Stimulated activated CD8-positive, alpha-beta memory T cell treated with anti-CD3 and anti-CD28 coated beads, Interleukin-2, amount 100 ng/mL, for 48 hours (primary cell): ENCODE data around the gene WDFY4.
"Not testable (repeated sequence)": the region's sequence is repeated elsewhere in the genome, so short reads cannot be mapped to it uniquely, and the experiment has no call there.

Experiments used
- DNase-seq, 2 donors: peaks; one replicate each; pipeline ENCODE4 v3.0.0-alpha.2; 2020; ENCODE audit warnings: low read depth in 2 of 2

WDFY4 gene, protein sequence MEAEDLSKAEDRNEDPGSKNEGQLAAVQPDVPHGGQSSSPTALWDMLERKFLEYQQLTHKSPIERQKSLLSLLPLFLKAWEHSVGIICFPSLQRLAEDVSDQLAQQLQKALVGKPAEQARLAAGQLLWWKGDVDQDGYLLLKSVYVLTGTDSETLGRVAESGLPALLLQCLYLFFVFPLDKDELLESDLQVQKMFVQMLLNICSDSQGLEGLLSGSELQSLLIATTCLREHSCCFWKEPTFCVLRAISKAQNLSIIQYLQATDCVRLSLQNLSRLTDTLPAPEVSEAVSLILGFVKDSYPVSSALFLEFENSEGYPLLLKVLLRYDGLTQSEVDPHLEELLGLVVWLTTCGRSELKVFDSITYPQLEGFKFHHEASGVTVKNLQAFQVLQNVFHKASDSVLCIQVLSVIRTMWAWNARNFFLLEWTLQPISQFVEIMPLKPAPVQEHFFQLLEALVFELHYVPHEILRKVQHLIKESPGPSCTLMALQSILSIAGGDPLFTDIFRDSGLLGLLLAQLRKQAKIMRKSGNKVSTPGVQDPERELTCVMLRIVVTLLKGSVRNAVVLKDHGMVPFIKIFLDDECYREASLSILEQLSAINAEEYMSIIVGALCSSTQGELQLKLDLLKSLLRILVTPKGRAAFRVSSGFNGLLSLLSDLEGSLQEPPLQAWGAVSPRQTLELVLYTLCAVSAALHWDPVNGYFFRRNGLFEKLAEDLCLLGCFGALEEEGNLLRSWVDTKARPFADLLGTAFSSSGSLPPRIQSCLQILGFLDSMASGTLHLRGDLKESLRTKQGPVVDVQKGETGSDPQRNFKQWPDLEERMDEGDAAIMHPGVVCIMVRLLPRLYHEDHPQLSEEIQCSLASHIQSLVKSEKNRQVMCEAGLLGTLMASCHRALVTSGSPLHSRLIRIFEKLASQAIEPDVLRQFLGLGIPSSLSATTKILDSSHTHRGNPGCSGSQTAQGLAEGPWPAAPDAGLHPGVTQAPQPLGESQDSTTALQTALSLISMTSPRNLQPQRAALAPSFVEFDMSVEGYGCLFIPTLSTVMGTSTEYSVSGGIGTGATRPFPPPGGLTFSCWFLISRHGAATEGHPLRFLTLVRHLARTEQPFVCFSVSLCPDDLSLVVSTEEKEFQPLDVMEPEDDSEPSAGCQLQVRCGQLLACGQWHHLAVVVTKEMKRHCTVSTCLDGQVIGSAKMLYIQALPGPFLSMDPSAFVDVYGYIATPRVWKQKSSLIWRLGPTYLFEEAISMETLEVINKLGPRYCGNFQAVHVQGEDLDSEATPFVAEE (N-terminal part only)

DNA sequence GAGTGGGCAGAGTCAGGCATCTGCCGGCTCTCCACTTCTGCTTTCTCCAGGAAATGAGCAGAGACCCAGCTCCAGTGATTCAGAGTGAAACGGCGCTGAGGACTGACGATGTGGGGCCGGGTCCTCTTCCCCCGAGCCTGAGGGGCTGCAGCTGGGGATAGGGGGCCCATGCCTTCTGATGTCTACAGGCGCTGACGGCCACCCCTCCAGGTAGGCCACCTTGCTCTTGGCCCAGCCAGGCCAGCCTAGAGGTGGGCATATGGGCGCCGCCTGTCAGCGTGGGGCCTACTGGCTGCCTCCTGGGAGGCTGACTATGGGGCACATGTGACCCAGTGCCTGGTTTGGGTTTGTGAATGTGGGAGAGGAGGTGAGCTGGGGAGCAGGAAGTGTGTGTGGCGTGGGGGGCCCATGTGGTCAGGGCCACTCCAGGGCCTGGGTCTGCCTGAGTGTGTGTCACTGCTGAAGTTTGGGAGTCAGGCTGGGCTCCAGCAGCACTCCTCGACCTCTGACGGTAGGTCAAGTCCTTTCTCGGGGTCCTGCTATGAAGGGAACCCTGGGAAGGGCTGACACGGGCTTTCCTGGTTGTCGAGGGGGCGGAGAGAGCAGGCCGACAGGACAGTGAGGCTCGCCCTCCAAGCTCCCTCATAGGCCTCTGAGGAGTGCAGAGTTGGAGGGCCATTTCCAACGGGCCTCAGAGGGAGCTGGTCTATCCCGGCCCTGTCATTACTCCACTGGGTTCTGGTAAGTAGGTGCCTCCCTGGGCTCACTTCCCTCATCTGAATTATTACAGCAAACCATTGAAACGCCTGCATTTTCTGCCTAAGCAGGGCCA lies at the start of gene WDFY4:
Gene WDFY4 (plus strand): TSS at position 82 of the 832 bp plus-strand sequence. CDS start 24,860 bp downstream, outside the sequence.
- no peak for DNase-seq

DNA sequence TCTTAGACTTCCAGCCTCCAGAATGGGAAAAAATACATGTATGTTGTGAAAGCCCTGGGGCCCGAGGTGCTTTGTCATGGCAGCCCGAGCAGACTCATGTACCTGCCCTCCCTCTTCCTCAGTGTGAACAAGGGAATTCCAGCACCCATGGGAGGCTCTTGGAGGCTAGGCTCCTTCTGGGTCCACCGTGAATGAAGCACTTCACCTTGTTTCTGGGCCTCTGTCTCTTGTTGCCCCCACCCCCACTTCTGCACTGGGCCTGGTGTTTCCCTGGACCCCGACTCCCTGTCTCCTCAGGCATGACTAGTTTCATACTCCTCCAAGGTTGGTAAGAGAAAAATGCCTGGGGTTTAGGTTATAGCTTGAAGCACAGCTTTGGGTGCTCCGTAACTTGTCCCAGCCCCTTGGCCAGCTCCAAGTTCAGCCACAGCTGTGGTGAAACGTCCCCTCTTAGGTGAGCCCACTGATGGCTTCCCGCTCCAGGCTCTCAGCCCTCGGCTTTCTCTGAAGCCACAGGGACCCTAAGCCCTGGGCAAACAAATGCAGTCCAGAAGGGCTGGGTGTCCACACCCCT lies 49.6 kb upstream of the WDFY4 start:
- no peak for DNase-seq

DNA sequence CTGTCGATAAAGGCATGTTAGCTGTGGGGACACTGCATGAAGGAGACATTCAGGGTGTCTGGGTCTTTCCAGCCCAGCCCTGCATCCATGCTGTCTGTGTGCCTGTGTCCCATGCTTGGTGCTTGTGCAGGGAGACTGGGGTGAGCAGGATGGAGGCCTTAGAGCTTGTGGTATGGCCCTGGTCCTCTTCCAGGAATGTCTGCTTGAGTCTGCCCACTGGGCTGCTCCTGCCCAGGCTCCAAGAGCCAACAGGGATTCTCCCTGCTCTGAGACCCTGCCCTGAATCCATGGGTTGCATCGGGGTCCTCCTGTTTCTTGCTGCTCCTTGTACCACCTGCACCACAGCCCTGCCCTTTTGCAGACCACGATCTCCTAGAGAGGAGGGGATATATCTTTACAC lies 48.4 kb upstream of the WDFY4 start:
- no peak for DNase-seq

DNA sequence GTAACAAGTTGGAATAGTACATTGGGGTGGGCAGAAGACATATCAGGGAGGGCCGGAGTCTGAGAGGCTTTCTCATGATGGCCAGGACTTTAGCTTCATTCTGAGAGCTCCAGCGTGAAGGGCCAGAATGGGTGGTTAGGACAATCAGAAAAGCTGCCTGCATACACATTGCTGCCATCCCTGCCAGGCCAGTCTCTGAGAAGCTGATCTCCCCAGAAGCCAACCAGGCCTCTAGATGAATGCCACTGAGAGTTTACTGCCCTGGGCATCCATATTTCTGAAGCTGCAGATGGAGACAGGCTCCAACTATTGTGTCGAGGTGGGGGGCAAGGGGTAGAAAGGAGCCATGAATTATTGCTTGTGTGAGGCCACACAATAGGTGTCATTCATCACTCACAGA lies 47.8 kb upstream of the WDFY4 start:
- DNase-seq = no peak

DNA sequence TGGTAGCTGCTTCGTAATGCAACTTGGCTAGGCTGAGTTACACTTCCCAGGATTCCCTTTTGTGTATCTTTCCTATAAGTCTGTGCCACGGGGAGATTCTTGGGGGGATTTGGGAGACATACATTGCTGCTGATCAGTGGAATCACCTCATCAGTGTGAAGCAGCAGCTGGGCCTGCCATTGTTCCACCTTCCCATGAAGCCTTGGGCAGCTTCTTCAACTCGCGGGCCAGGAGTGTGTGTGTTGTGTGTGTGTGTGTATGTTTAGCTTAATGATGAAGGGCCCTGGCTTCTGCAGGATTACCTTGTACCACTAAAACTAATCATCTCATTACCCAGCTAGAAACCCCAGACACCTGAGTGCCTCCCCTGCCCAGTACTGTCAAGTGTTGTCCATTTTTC lies 46.5 kb upstream of the WDFY4 start:
- DNase-seq = no peak

DNA sequence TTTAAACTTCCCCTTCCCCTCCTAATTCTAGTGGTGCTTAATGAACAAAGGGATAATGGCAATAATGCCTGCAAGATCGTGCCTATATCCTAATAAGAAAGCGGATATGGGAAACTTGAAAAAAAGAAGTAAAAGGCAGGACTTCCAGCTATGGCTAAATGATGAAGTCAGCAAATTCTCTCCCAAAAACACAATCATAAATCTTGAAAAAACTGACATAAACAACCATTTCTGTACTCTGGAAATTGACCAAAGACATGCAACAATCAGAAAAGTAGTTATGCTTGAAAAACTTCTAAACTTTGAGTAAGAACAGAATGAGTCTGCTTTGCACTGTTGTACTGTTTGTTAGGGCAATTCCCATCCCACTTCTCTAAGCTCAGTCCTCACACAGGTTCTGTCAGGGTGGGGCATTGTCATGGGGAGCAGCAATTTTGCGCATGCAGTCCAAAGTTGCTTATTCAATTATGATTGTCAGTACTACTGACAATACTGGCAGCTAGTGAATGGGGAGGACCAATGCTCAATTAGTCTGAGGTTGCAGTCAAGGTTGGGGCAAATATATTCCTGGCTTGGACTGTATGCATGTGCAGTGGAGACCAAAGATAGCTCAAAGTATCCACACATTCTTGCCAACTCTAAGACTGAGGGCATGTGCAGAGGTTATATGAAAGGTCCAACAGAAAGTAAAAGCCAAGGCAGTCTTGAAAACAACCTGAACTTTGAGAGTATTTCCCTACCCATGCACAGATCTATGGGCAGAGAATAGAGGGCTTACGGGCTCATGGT lies 45.7 kb upstream of the WDFY4 start:
- DNase-seq = no peak

DNA sequence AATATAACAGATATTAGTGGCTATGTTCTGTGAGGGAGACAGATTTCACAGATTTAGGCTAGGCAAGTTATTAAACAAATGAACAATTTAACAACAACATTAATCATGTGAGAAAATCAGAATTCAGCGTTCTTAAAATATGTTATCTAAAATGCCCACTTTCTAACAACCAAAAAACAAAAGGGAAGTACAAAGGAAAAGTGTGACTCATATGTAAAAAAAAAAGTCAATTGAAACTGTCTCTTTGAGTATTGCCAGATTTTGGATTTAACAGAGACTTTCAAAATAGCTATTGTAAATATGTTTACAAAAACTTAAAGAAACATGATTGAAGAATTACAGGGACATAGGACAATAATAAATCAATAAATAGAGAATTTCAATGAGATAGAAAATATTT lies 45.0 kb upstream of the WDFY4 start:
- no peak for DNase-seq

DNA sequence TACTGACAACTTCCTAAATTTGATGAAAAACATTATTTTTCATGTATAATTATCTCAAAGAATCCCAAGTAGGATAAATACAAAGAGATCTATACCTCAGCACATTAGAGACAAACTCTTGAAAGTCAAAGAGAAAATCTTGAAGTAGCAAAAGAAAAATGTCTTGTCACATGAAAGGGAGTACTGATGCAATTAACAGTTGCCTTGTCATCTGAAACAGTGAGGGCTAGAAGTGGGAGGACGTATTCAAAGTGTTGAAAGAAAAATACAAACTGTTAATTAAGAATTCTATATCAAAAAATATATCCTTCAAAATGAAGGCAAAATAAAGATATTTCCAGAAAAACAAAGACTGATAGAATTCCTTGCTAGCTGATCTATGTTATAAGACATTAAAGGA lies 44.3 kb upstream of the WDFY4 start:
- no peak for DNase-seq

DNA sequence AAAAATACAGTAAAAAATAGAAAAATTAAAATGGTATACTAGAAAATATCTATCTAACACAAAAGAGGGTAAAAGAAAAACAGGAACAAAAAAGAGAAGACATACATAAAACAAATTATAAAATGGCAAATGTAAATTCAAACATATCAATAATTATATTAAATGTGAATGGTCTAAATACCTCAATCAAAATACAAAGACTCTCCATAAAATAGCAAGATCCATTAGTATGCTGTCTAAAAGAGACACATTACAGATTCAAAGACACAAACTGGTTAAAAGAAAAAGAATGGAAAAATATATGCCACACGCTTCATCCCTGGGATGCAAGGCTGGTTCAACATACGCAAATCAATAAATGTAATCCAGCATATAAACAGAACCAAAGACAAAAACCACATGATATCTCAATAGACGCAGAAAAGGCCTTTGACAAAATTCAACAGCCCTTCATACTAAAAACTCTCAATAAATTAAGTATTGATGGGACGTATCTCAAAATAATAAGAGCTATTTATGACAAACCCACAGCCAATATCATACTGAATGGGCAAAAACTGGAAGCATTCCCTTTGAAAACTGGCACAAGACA lies 43.5 kb upstream of the WDFY4 start:
- DNase-seq = not testable (repeated sequence)

DNA sequence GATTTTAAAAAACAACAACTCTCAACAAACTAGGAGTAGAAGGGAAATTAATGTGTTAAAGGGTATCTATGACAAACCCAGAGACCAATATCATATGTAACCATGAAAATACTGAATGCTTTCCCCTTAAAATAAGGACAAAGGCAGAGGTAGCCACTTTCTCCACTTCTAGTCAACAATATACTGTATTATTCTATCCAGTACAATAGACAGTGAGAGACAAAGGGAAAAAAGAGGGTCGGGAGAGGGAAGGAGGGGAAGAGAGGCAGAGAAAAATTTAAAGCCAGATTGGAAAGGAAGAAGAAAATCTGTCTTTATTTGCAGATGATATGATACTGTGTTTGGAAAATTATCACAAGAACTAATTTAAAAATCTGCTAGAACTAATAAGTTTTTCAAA lies 39.1 kb upstream of the WDFY4 start:
- no peak for DNase-seq

DNA sequence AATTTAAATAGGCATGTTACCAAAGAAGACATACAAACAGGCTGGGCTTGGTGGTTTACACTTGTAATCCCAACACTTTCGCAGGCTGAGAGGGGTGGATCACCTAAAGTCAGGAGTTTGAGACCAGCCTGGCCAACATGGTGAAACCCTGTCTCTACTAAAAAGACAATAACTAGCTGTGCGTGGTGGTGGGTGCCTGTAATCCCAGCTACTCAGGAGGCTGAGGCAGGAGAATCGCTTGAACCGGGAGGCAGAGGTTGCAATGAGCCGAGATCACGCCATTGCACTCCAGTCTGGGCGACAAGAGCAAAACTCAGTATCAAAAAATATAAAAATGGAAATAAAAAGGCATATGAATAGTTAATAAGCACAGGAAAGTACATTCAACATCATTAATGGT lies 37.6 kb upstream of the WDFY4 start:
- DNase-seq = not testable (repeated sequence)

DNA sequence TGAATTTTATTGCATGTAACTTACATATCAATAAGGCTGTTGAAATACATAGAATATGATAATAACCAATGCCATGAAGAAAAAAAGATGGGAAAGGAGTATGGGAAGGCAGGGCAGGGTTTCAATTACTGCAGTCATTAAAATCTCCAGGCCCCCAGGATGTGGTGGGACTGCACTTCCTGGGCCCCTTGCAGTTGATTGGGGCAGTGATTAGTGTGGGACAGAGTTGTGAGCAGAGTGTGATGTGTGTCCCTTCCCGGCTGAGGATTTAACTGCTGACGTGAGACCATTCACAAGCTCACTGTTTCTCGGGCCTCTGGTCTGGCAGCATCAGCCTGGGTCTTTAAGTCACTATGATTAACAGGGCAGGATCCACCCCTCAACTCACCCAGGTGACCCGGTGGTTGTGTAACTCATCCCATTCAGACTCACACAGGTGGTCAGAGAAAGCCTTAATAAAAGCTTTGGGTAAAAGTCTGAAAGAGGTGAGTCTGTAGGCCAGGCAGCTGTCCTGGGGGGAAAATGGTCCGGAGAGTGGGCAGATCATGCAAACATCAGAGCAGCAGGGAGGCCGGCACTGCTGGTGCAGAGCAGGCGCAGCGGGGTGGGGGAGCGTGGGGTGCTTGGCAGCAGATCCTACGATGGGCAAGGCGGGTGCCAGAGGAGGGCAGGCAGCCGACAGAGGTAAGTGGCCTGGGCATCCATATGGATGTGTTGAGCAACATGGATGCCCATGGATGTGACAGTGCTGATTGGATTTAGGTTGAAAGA lies 36.3 kb upstream of the WDFY4 start:
- no peak for DNase-seq

DNA sequence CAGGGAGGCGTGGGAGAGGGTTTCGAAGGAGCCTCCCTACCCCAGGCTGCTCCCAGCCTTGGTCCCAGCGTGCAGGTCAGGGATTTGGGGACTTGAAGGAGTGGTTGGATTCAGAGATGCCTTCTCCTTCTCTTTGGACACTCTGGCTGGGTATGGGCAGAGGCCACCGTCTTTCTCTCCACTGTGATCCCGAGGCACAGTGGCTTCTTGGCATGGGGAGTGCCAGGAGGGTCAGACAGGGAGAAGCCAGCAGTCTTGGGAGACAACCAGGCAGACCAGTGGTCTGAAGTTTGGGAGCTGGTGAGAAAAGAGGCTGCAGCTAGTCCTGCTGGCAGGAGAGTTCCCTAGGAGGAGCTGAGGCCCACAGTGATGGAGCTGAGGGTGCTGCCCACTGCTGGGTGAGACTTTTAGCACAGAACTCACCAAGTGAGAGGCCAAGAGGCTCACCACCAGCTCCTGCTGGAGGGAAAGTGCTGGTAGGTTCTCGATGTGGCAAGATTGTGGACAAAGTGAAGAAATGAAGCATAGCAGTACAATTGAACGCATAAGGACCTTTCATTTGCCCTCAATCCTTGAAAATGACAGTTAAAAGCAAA lies 35.2 kb upstream of the WDFY4 start:
- no peak for DNase-seq

DNA sequence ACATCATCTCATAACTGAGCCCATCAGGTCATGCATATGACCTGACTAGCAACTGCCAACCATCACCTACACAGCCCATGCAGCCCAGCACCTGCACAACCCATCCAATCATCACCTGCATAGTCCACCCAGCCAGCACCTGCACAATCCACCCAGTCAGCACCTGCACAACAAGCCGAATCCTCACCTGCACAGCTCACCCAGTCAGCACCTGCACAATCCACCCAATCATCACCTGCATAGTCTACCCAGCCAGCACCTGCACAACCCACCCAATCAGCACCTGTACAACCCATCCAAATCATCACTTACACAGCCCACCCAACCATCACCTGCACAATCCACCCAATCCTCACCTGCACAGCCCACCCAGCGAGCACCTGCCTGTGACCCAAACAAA lies 33.4 kb upstream of the WDFY4 start:
- no peak for DNase-seq

DNA sequence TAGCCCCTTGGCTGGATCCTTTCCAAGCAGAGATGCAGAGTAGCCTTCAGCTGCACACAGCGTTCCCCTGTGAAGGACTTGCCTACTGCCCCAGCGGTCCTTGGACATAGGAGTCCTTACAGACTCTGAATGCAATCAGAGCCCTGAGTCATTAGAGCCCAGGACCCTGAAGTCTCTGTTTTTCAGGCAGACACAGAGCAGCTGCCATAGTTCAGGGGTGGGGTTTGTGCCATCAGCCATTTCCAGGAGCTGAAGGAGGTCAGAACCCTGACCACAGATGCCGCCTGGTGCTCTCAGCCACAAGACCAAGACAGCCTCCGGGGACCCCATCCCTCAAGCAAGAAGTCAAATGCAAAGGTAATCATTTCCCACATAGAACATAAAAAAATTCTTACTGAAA lies 32.8 kb upstream of the WDFY4 start:
- DNase-seq = no peak

DNA sequence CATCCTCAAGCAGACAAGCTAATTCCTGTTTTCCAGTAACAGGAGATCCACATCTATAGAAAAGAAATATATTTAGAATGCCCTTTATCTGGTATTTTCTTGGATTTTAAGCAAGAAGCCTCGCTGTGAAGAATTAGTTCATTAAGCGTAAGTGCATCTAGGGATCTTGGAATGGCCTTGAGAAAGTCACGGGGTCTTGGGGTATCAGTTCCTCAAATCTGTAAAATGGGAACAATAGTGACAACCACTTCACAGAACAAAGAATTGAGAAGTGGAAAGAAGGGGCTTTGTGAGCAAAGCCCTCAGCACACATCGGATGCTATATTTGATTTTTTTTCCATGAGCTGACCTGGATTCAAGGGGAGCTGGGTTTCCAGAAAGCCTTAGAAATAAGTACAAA lies 32.3 kb upstream of the WDFY4 start:
- no peak for DNase-seq

DNA sequence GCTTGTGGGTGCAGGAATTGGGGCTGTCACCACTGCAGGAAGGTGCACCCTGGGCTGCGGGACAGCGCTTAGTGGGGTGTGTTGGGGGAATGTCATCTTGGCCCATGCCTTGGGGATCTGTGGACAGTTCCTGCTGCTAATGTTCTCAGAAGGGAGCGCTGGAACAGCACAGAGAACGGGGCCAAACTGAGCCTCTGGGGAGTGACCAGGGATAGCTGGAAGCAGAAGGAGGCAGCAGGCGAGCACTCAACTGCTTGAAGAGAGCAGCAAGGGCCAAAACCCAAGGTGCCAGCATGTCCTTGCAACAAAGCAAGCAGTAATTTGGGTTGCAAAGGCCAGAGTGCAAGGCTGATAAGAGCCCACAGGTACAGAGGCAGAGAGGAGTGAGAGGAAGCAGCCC lies 31.3 kb upstream of the WDFY4 start:
- no peak for DNase-seq

DNA sequence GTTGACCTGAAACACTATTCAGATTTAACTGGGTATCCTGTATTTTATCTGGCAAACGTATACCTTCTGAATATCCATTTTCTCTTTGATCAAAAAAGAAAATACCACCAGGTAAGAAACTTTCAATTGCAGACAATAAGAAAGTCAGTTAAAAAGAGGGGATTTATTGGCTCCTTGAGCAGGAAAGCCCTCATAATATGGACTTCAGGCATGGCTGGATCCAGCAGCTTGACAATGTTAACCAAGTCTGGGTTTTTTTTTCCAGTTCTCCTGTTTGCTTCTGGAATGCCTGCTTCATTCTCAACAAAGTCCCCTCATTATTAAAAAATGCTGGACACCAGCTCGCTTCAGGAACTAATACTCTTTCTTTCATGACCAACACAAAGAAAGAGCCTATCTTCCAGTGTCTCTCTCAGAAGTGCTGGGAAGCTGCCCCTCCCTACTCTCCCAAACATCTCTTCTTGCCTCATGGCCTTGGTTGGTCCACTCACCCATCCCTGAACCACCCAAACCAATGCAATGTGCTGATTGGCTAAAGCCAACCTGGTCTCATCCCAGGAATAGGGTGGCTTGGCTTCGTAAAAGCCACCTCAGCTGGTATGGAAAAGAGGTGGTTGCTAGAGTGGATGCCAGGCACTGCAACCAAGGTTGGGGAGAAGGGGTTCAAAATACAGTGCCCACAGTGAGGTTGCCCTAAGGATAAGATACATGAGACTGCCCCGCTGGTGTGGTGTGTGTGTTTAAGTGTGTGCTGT lies 30.6 kb upstream of the WDFY4 start:
- no peak for DNase-seq
